HG02938 (cell line): ENCODE data around the gene LRRN4CL.
"Not testable (repeated sequence)": the region's sequence is repeated elsewhere in the genome, so short reads cannot be mapped to it uniquely, and the experiment has no call there.

Source experiments
- ATAC-seq: cut with Tn5 transposase; IDR thresholded peaks from one replicate; pipeline ENCODE4 v1.9.1; 2021; ENCODE audit warnings: mild to moderate bottlenecking, moderate library complexity; ENCODE audit not compliant: unreplicated experiment

LRRN4CL gene

DNA sequence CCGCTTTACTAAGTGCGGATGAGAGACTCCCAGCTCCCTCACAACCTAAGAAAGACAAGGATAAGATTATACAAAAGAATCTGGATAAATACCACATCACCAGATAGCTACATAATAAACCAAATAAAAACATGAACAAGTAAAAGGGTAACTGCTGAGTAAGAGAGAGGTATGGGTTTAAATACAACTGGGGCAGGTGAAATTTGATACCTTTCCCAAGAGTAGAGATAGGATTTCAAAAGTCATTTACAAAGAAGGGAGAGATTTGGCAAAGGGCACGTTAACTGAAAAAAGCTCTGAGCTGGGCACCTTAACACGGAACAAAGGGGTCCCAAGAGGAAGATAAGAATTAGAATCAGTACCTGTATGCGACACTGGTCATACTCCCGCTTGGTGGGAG, 12.2 kb downstream of the LRRN4CL start:
- no peak for ATAC-seq

DNA sequence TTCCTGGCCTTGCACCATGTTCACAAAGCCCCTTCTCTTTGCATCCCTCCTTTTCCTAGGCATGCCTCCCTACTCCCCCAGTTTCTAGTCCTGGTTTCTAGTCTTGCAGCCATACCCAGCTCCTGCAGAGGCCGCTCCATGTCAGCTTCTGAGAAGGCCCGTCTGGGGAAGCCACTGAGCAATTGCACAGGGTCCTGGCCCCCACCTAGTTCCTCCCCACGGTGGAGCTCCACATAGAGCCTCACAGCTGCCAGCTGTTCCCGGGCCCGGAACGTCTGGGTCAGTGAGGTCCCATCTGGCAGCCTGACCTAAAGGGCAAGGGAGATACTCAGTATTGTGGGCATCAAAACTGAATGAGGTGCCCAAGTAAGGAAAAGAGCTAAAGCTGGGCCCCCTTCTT, 12.6 kb downstream of the LRRN4CL start:
- ATAC-seq, result no peak

DNA sequence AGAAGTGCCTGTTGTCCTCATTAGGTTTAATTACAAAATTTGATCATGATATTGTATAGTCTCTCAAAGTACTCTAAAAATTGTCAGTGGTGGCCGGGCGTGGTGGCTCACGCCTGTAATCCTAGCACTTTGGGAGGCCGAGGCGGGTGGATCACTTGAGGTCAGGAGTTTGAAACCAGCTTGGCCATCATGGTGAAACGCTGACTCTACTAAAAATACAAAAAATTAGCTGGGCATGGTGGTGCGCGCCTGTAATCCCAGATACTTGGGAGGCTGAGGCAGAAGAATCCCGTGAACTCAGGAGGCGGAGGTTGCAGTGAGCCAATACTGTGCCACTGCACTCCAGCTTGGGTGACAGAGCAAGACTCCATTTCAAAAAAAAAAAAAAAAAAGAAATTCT, 13.9 kb downstream of the LRRN4CL start:
- not testable (repeated sequence) for ATAC-seq

GRCh38 chr11:62673196-62673525, 16.2 kb downstream of the LRRN4CL start:
- no peak for ATAC-seq

- peak; percentile 60 for ATAC-seq
These were observed 17.5 kb downstream of the LRRN4CL start, which contains the start of the genes LBHD1 and UQCC3 for GRCh38 chr11:62671608-62672389. LBHD1 (minus strand) TSS chr11:62672267; CDS start chr11:62670031, 2,236 bp downstream. UQCC3 (plus strand) TSS chr11:62671673; CDS start chr11:62671746, 73 bp downstream.

DNA sequence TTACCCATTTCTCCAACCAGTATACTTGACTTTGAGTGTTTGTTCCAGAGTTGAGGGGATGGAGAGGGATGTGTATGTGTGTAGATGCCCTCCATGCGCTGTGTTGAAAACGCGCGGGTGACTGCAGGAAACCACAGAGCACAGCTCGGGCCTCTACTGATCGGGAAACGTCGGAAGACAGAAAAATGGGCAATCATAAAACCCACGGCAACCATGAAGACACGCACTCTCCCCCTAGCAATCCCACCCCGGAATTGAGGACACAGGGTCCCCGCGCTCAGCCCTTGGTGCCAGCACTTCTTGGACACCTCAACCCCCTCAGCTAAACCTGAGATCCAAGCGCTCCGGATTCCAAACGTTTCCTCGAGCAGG, 18.1 kb downstream of the LRRN4CL start:
- no peak for ATAC-seq

GRCh38 chr11:62669420-62670161, 19.7 kb downstream of the LRRN4CL start:
- ATAC-seq, result no peak

DNA sequence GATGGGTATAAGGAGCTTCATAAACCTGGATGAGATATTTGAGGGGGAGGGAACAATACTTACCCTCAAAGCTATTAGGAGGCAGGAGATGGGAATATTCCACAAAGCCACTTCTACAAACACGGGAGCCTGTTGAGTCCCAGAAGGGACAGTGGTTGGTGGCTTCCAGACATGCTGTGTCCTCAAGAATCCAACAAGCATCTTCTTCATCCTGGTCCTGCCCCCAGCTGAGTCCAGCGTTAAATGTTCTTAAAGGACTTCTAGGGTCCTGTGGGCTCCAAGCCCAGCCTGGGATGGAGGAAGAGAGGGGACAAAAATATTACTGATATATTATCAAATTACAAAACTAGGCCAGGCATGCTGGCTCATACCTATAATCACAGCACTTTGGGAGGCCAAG, 21.9 kb downstream of the LRRN4CL start:
- ATAC-seq, result no peak

- no peak for ATAC-seq
These were observed 22.9 kb downstream of the LRRN4CL start for GRCh38 chr11:62666259-62666926.

DNA sequence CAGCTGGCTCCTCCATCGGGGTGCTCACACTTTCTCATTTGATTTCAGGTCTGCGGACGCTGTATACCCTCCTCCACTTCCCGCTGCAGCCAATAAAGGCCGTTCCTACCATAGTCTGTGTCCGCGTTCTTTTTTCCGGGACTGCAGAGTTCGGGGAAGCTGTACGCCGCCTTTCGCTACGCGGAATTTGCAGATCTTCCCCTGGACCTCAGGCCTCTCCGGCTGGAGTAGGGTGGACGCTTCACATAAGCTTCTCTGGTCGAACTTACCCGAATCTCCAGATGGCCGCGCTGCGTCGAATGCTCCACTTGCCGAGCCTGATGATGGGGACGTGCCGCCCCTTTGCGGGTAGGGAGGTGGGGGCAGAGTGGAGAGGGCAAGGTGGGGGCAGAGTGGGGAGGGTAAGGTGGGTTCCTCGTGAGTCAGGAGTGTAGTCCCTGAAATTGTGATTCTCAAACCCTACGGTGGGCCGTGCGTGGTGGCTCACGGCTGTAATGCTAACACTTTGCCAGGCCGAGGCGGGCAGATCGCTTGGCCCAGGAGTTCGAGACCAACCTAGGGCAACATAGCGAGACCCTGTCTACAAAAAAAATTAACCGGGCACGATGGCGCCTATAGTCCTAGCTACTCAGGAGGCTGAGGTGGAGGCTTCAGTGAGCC, 23.6 kb downstream of the LRRN4CL start:
- peak; percentile 16 for ATAC-seq

- ATAC-seq, result peak; percentile 74
These were observed 24.2 kb downstream of the LRRN4CL start, which contains the start of the genes C11orf98 and CSKMT for GRCh38 chr11:62665075-62665598. C11orf98 (minus strand) TSS chr11:62665210; CDS start chr11:62665169, 41 bp downstream. CSKMT (plus strand) TSS chr11:62665312; CDS start chr11:62665880, 568 bp downstream.

- ATAC-seq, result peak; percentile 33
These were observed 24.8 kb downstream of the LRRN4CL start for GRCh38 chr11:62664405-62665074.

DNA sequence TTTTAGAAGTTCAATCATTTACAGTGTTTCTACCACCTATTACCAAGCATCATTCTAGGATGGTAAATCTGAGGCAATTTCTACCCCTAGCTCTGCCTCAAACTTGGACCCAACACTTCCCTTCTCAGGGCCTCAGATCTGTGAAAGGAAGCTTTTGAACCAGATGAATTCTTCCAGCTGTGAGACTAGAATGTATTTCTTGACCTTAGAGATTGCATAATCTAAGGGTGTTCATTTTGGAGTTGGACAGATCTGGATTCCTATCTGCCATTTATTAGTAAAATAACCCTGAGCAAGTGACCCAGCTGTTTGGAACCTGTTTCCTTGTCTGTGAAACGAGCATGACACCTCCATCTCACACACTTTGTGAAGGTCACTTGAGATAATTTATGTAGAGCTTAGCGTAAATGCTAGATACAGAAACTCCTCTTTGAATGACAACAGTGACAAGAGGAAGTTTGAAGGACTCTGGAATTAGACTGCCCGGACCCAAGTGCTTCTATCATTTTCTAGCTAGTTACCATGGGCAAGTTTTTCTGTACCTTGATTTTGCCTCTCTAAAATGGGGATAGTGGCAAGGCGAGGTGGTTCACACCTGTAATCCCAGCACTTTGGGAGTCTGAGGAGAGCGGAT, 32.4 kb downstream of the LRRN4CL start:
- ATAC-seq, result no peak

- no peak for ATAC-seq
These were observed 35.0 kb downstream of the LRRN4CL start for GRCh38 chr11:62654297-62654696.

DNA sequence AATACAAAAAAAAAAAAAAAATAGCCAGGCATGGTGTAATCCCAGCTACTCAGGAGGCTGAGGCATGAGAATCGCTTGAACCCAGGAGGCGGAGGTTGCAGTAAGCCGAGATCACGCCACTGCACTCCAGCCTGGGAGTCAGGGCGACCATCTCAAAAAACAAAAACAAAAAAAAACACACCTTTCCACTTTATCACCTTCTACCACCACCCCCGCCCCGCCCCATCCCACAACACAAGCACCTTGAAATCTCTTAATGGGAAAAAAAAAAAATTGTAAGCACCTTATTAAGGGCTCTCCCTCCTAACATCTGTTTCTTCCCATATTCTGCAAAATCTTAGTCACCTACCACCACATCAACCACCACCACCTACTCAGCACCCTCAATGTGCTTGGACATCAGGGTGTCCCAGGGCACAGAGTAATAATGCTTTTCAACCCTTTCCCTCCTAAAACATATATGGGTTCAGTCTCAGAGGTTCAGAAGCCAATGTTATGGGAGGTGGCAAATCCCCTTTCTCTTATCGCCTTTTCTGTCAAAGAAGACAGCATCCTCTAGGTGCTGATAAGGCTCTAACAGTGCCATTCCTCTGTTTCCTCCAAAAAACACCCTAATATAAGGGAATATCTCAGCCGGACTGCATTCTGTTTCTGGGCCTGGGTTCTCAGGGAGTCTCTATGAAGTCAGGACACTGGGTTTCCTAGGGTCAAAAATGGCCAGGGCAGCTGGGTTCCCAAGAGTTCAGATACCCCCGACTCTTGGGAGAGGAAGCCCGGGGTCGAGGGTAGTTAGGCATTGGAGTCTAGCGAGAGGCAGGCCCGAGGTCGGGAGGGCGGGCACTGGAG, 36.9 kb downstream of the LRRN4CL start:
- no peak for ATAC-seq

- not testable (repeated sequence) for ATAC-seq
These were observed 39.0 kb downstream of the LRRN4CL start for GRCh38 chr11:62650283-62650682.

DNA sequence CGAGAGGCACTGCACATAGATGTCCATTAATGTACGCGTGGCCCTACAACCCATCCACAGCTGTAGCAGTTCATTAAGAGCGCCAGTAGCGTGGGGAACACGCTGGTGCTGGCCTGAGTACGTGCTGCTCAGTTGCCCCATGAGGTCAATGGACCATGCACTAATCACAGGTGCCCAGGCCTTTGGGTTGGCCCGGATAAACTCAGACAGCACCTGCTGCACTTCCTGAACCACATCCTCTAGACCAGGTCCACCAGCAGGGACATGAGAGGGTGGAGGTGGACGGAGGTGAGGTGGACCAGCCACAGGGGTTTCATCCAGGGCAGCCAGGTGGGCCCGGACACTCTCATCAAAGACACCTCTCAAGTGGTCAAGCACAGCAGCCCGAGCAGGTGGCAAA, 39.8 kb downstream of the LRRN4CL start:
- ATAC-seq, result no peak

- ATAC-seq, result no peak
These were observed 40.4 kb downstream of the LRRN4CL start for GRCh38 chr11:62648967-62649364.
